Urothelium cell line (cell line): ENCODE measurements around the gene PRKN.
"Not testable (repeated sequence)": the region's sequence is repeated elsewhere in the genome, so short reads cannot be mapped to it uniquely, and the experiment has no call there.

ENCODE experiments used
- DNase-seq: peaks from one replicate; pipeline ENCODE4 v3.0.0; 2011; ENCODE audit warnings: low spot score, mixed read lengths
- FAIRE-seq: peaks from 2 replicates; lab custom pipeline; 2011; peaks lifted over from hg19 to GRCh38; lab: Jason Lieb, UNC

The PRKN gene

GRCh38 chr6:162543221-162543620 lies 184.3 kb downstream of the PRKN start:
- DNase-seq: no peak

GRCh38 chr6:162541019-162541601 lies 186.5 kb downstream of the PRKN start:
- FAIRE-seq (no peak), DNase-seq (no peak)

More at GRCh38 chr6:162543221-162543620, 184.3 kb downstream of the PRKN start:
- FAIRE-seq: no peak

GRCh38 chr6:162539321-162539720 lies 188.2 kb downstream of the PRKN start:
- FAIRE-seq (no peak), DNase-seq (no peak)

- no peak for DNase-seq
- FAIRE-seq: no peak
Observed at GRCh38 chr6:162538643-162539064, 188.9 kb downstream of the PRKN start.

GRCh38 chr6:162533009-162533400 lies 194.6 kb downstream of the PRKN start:
- FAIRE-seq (no peak), DNase-seq (no peak)

- DNase-seq (no peak), FAIRE-seq (no peak)
Observed at GRCh38 chr6:162532283-162533008, 195.1 kb downstream of the PRKN start.

GRCh38 chr6:162531391-162531790 lies 196.2 kb downstream of the PRKN start:
- DNase-seq, FAIRE-seq: not testable (repeated sequence)

- DNase-seq: no peak
- FAIRE-seq: no peak
Observed at GRCh38 chr6:162528538-162528937, 199.0 kb downstream of the PRKN start.

GRCh38 chr6:162526960-162527359 lies 200.6 kb downstream of the PRKN start:
- DNase-seq (no peak), FAIRE-seq (no peak)

GRCh38 chr6:162525181-162525580 lies 202.4 kb downstream of the PRKN start:
- FAIRE-seq (no peak), DNase-seq (no peak)

- no peak for DNase-seq
- FAIRE-seq: no peak
Observed at GRCh38 chr6:162512744-162513143, 214.8 kb downstream of the PRKN start.

- FAIRE-seq (no peak), DNase-seq (no peak)
Observed at GRCh38 chr6:162497389-162497788, 230.2 kb downstream of the PRKN start.

GRCh38 chr6:162493917-162494316 lies 233.6 kb downstream of the PRKN start:
- no peak for FAIRE-seq
- DNase-seq: no peak

GRCh38 chr6:162491637-162492036 lies 235.9 kb downstream of the PRKN start:
- FAIRE-seq (no peak), DNase-seq (no peak)

- FAIRE-seq (no peak), DNase-seq (no peak)
Observed at GRCh38 chr6:162489101-162489976, 238.2 kb downstream of the PRKN start.

- FAIRE-seq (no peak), DNase-seq (no peak)
Observed at GRCh38 chr6:162488444-162488843, 239.1 kb downstream of the PRKN start.

- DNase-seq (no peak), FAIRE-seq (no peak)
Observed at GRCh38 chr6:162485464-162485863, 242.1 kb downstream of the PRKN start.

- DNase-seq (no peak), FAIRE-seq (no peak)
Observed at GRCh38 chr6:162481938-162482337, 245.6 kb downstream of the PRKN start.

- FAIRE-seq: no peak
Observed at GRCh38 chr6:162481320-162481719, 246.2 kb downstream of the PRKN start.

GRCh38 chr6:162478192-162478671 lies 249.3 kb downstream of the PRKN start:
- DNase-seq (no peak), FAIRE-seq (no peak)

More at GRCh38 chr6:162481320-162481719, 246.2 kb downstream of the PRKN start:
- no peak for DNase-seq

- no peak for DNase-seq
- no peak for FAIRE-seq
Observed at GRCh38 chr6:162474722-162475121, 252.8 kb downstream of the PRKN start.
